GM12878 (cell line): Measurements from ENCODE around the gene ARMC6. TPM values are rescaled to one million over a fixed set of nuclear protein-coding genes. Genes with fewer than 3 reads are reported as not detected.

Source experiments
- ATAC-seq: fragments of 200-7000 bp; cut with Tn5 transposase; 3 replicates; pipeline ENCODE4 v1.9.1; 2020; ENCODE audit warnings: mild to moderate bottlenecking, moderate library complexity
- BruUV-seq: library from RNA; stranded (reverse); fragments of 400-500 nt; replicated peaks from 2 replicates; lab custom pipeline; 2021; lab: Mats Ljungman, UMichigan
- CTCF ChIA-PET: fragments of 300-600 bp; sonication (Branson Sonifier 250); formaldehyde crosslinking; extraction: SDS; loops from one replicate; lab custom pipeline; 2021; ENCODE audit warnings: inconsistent platforms; lab: Yijun Ruan, JAX
- POLR2A ChIA-PET: fragments of 350-600 bp; formaldehyde crosslinking; extraction: SDS; loops from one replicate; lab custom pipeline; 2021; ENCODE audit warnings: inconsistent platforms; lab: Charles Lee
- RAD21 ChIA-PET: fragments of 300-600 bp; sonication (Branson Sonifier 250); formaldehyde crosslinking; loops from one replicate; lab custom pipeline; 2023; ENCODE audit warnings: antibody characterized with exemption; ENCODE audit not compliant: unreplicated experiment; lab: Charles Lee
- SMC1A ChIA-PET: fragments of 300-600 bp; sonication (Branson Sonifier 250); formaldehyde crosslinking; loops from one replicate; lab custom pipeline; 2023; ENCODE audit not compliant: unreplicated experiment, uncharacterized antibody; lab: Charles Lee
- DNase-seq: peaks from one replicate; pipeline ENCODE4 v3.0.0-alpha.2; 2011; ENCODE audit warnings: low read depth, low spot score
- FAIRE-seq: peaks from 3 replicates; lab custom pipeline; 2011; peaks lifted over from hg19 to GRCh38; lab: Jason Lieb, UNC
- H2AFZ ChIP-seq: 2 replicates; pipeline ENCODE4 v1.6.0; 2011; ENCODE audit warnings: low read depth, low read length, control low read depth; ENCODE audit not compliant: control insufficient read depth
- H3K27ac ChIP-seq: 2 replicates; pipeline ENCODE4 v1.5.1; 2011; ENCODE audit warnings: control low read depth; ENCODE audit not compliant: control insufficient read depth, insufficient read depth
- H3K27me3 ChIP-seq, 2 experiments: replicated peaks in 1 of 2; 2 replicates each; pipeline versions ENCODE4 v1.6.0 to v1.6.1; 2011; ENCODE audit warnings: low read length in 1 of 2; ENCODE audit not compliant: control insufficient read depth in 2 of 2, insufficient read depth in 2 of 2
- H3K36me3 ChIP-seq, 2 experiments: 2 replicates each; pipeline ENCODE4 v1.5.1; 2011; ENCODE audit warnings: low read length in 1 of 2; ENCODE audit not compliant: control insufficient read depth in 2 of 2, insufficient read depth in 2 of 2
- H3K4me1 ChIP-seq: 2 replicates; pipeline ENCODE4 v1.6.1; 2011; ENCODE audit warnings: mild to moderate bottlenecking, low read length, moderate library complexity, mixed read lengths; ENCODE audit not compliant: control insufficient read depth, insufficient read depth
- H3K4me2 ChIP-seq: 2 replicates; pipeline ENCODE4 v1.6.0; 2011; ENCODE audit warnings: control low read depth; ENCODE audit not compliant: control insufficient read depth, insufficient read depth
- H3K4me3 ChIP-seq: fragments of 200-600 bp; sonication (generic); 2 replicates; pipeline ENCODE4 v1.5.1; 2016
- H3K79me2 ChIP-seq: 2 replicates; pipeline ENCODE4 v1.6.0; 2011; ENCODE audit warnings: low read length; ENCODE audit not compliant: control insufficient read depth, insufficient read depth
- H3K9ac ChIP-seq: 2 replicates; pipeline ENCODE4 v1.8.0; 2011; ENCODE audit warnings: low read length, control low read depth, mixed read lengths; ENCODE audit not compliant: control insufficient read depth, insufficient read depth
- H3K9me3 ChIP-seq: replicated peaks from 3 replicates; pipeline ENCODE4 v1.5.1; 2011; ENCODE audit warnings: mild to moderate bottlenecking, low read length; ENCODE audit not compliant: control insufficient read depth, insufficient read depth
- H4K20me1 ChIP-seq: 2 replicates; pipeline ENCODE4 v1.6.0; 2011; ENCODE audit not compliant: control insufficient read depth, insufficient read depth
- FOXK2 ChIP-seq: fragments of 450-650 bp; IDR thresholded peaks from 2 replicates; pipeline ENCODE4 v1.6.1; 2017; ENCODE audit warnings: mild to moderate bottlenecking, moderate library complexity
- MAX ChIP-seq: IDR thresholded peaks from 2 replicates; pipeline ENCODE4 v1.6.1; 2012; ENCODE audit warnings: low read depth, low read length, improper control_type of control experiment
- MEF2A ChIP-seq: IDR thresholded peaks from 2 replicates; pipeline ENCODE4 v1.6.1; 2011; ENCODE audit warnings: low read depth, mild to moderate bottlenecking, low read length, moderate library complexity; ENCODE audit not compliant: insufficient read depth
- NBN ChIP-seq: fragments of 450-650 bp; IDR thresholded peaks from 2 replicates; pipeline ENCODE4 v1.6.1; 2016
- NFIC ChIP-seq: IDR thresholded peaks from 2 replicates; pipeline ENCODE4 v1.6.1; 2012; ENCODE audit warnings: low read depth, mild to moderate bottlenecking, inconsistent platforms, low read length, moderate library complexity
- SIN3A ChIP-seq: IDR thresholded peaks from 2 replicates; pipeline ENCODE4 v1.6.1; 2012; ENCODE audit warnings: low read depth, low read length, improper control_type of control experiment
- WRNIP1 ChIP-seq: IDR thresholded peaks from 2 replicates; pipeline ENCODE4 v1.6.1; 2011; ENCODE audit warnings: low read depth, low read length, improper control_type of control experiment, borderline replicate concordance
- ZNF384 ChIP-seq: IDR thresholded peaks from 2 replicates; pipeline ENCODE4 v1.6.1; 2012; ENCODE audit warnings: low read depth, mild to moderate bottlenecking, low read length, improper control_type of control experiment, borderline replicate concordance
- ZSCAN29 ChIP-seq: fragments of 450-650 bp; IDR thresholded peaks from 2 replicates; pipeline ENCODE4 v1.6.1; 2017; ENCODE audit warnings: mild to moderate bottlenecking, moderate library complexity
- WGBS: methylation state at CpG from one replicate; pipeline ENCODE4 v1.1.6; 2016; ENCODE audit warnings: low lambda C conversion rate; ENCODE audit not compliant: insufficient replicate concordance, insufficient coverage; ENCODE audit errors: missing lambda C conversion rate; 5-methylcytosine and 5-hydroxymethylcytosine counted together
- in situ Hi-C: fragments of 300-500 bp; cut with MboI; formaldehyde crosslinking; loops from 9 replicates; pipeline ENCODE4 v1.14.3; 2018; ENCODE audit warnings: mixed read lengths
- intact Hi-C: fragments of 100-400 bp; cut with micrococcal nuclease; formaldehyde crosslinking; loops from one replicate; pipeline ENCODE4 v1.14.2; 2022; ENCODE audit not compliant: unreplicated experiment
- polyA plus RNA-seq, 11 experiments: library from polyadenylated mRNA; depleted of rRNA in 4 of 11; unstranded in 6 of 11; stranded (reverse) in 5 of 11; fragments of >200 nt; fragmentation: Nextera tagmentation in 4 of 11; fragmentation: Illumina TruSeq in 1 of 11; extraction: Ambion mirVana in 4 of 11; extraction: Trizol in 1 of 11; gene quantifications; 1 replicate in 1 of 11; 2 replicates in 10 of 11; pipeline versions ENCODE4 v1.2.1 to v1.2.3, GENCODE V29; 2011 to 2016; ENCODE audit warnings: inconsistent platforms in 2 of 11, missing spikeins in 2 of 11, low read depth in 1 of 11
- total RNA-seq, 4 experiments: library from RNA; depleted of rRNA in 3 of 4; stranded (reverse); fragments of >200 nt in 3 of 4; fragmentation: Illumina TruSeq in 1 of 4; extraction: Trizol in 1 of 4; gene quantifications; 2 replicates each; pipeline versions ENCODE4 v1.2.1 to v1.2.3, GENCODE V29; 2013 to 2021

ARMC6 gene
- total and polyA plus RNA-seq, 10 of the 15 experiments (the other 5 are each of a cell fraction or from before 2014, with no cell fraction given): 1.1 to 64.4 (median 41.6) TPM

- FAIRE-seq: no peak
Measured at GRCh38 chr19:19068659-19069654, 35.6 kb downstream of the ARMC6 start.

More at GRCh38 chr19:19068659-19069654, 35.6 kb downstream of the ARMC6 start:
- Histone ChIP-seq H3K4me3 (peak overlapping the region; percentile 55; the same call in 1 of the 2 replicates), H3K4me1 (peaks cover 18% of the 10 kb centered on the region), H3K9me3 (no peaks in the 10 kb centered on the region), H4K20me1 (no peaks in the 10 kb centered on the region; the same call in 1 of the 2 replicates), H2AFZ (peak overlapping the region; percentile 40; the same call in 1 of the 2 replicates), H3K27ac (peak overlapping the region; percentile 73), H3K9ac (peak overlapping the region; percentile 54), H3K79me2 (peaks cover 28% of the 10 kb centered on the region), H3K36me3 (no peaks in the 10 kb centered on the region), H3K27me3 (no peaks in the 10 kb centered on the region), H3K4me2 (peak overlapping the region; percentile 72)
- ChIA-PET SMC1A (interaction anchor here (0.5 to 1.2 kb wide), 2 partner anchors 68 to 73 kb away, joined by 3 read pairs; no protein-coding TSS in a partner anchor), POLR2A (interaction anchor here (0.6 to 0.8 kb wide), 3 partner anchors 78 to 445 kb away, joined by 3 read pairs; no protein-coding TSS in a partner anchor), CTCF (interaction anchor here (1.8 to 2.1 kb wide), 3 partner anchors 9 to 70 kb away, joined by 4 to 9 read pairs (median 5); no protein-coding TSS in a partner anchor), RAD21 (no interaction called here)
- in situ Hi-C loops (no loop called here), intact Hi-C loops (no loop called here)
- DNase-seq (peak; percentile 35), ATAC-seq (peak; percentile 12)
- no peak for TF ChIP-seq SIN3A
- peak; percentile 54 for TF ChIP-seq MEF2A
- no peak for TF ChIP-seq MAX
- TF ChIP-seq FOXK2: no peak
- TF ChIP-seq ZNF384: 0 out of 2 replicates have a peak, but pooled peaks have one; percentile 33
- no peak for TF ChIP-seq WRNIP1
- no peak for TF ChIP-seq NFIC
- no peak for TF ChIP-seq ZSCAN29
- no peak for TF ChIP-seq NBN
- no TSS peak for BruUV-seq
- 48% methylated on average over 11 of the region's 11 CpGs for WGBS
